HG02870 (cell line): Measurements from ENCODE around the gene C16orf86.

ENCODE experiments used
- ATAC-seq: cut with Tn5 transposase; IDR thresholded peaks from one replicate; pipeline ENCODE4 v1.9.1; 2021; ENCODE audit warnings: mild to moderate bottlenecking, moderate library complexity; ENCODE audit not compliant: unreplicated experiment

The C16orf86 gene

GRCh38 chr16:67653789-67654402 lies 12.7 kb upstream of the C16orf86 start:
- no peak for ATAC-seq

- ATAC-seq: no peak
Observed at GRCh38 chr16:67654403-67654911, 12.2 kb upstream of the C16orf86 start.

GRCh38 chr16:67655363-67655762 lies 11.3 kb upstream of the C16orf86 start:
- no peak for ATAC-seq

GRCh38 chr16:67656344-67657016 lies 10.1 kb upstream of the C16orf86 start:
- ATAC-seq: no peak

GRCh38 chr16:67657017-67657608 lies 9.5 kb upstream of the C16orf86 start:
- no peak for ATAC-seq

- ATAC-seq: no peak
Observed at GRCh38 chr16:67657751-67658518, 8.7 kb upstream of the C16orf86 start.

- no peak for ATAC-seq
Observed at GRCh38 chr16:67658849-67659674, 7.6 kb upstream of the C16orf86 start.

- peak; percentile 44 for ATAC-seq
Observed at GRCh38 chr16:67659675-67660563, 6.7 kb upstream of the C16orf86 start, which contains the start of gene ACD. TSS of gene ACD (minus strand) at chr16:67660260. CDS start at chr16:67660220, 40 bp downstream.

- peak; percentile 82 for ATAC-seq
Observed at GRCh38 chr16:67660564-67661028, 6.0 kb upstream of the C16orf86 start, which contains the start of gene PARD6A. TSS of gene PARD6A (plus strand) at chr16:67660960. CDS start at chr16:67661039, 79 bp downstream.

- no peak for ATAC-seq
Observed at GRCh38 chr16:67661101-67661761, 5.4 kb upstream of the C16orf86 start.

- no peak for ATAC-seq
Observed at GRCh38 chr16:67661886-67662652, 4.5 kb upstream of the C16orf86 start.

- ATAC-seq: no peak
Observed at GRCh38 chr16:67662653-67663010, 4.0 kb upstream of the C16orf86 start.

- no peak for ATAC-seq
Observed at GRCh38 chr16:67663151-67663876, 3.3 kb upstream of the C16orf86 start.

GRCh38 chr16:67663877-67664222 lies 2.8 kb upstream of the C16orf86 start:
- no peak for ATAC-seq

GRCh38 chr16:67664258-67664657 lies 2.4 kb upstream of the C16orf86 start:
- ATAC-seq: no peak

GRCh38 chr16:67664871-67665270 lies 1.7 kb upstream of the C16orf86 start:
- ATAC-seq: no peak

GRCh38 chr16:67665598-67665997 lies 1.0 kb upstream of the C16orf86 start:
- no peak for ATAC-seq
